Endodermal cell (in vitro differentiated cells): ENCODE measurements around the gene ODF2. TPM values are rescaled to one million over a fixed set of nuclear protein-coding genes. Genes with fewer than 3 reads are reported as not detected.

Experiments used
- DNase-seq: peaks from one replicate; pipeline ENCODE4 v3.0.0-alpha.2; 2017
- H3K27ac ChIP-seq: 2 replicates; pipeline ENCODE4 v1.5.1; 2013; ENCODE audit warnings: mild to moderate bottlenecking, low read depth, low read length, moderate library complexity
- H3K27me3 ChIP-seq: 2 replicates; pipeline ENCODE4 v1.6.1; 2013; ENCODE audit warnings: mild to moderate bottlenecking, low read length, moderate library complexity; ENCODE audit not compliant: insufficient read depth, control insufficient read depth, poor library complexity, severe bottlenecking
- H3K36me3 ChIP-seq: 2 replicates; pipeline ENCODE4 v1.7.0; 2013; ENCODE audit warnings: mild to moderate bottlenecking, low read length, moderate library complexity; ENCODE audit not compliant: control insufficient read depth, insufficient read depth
- H3K4me1 ChIP-seq: one replicate; pipeline ENCODE4 v1.7.0; 2013; ENCODE audit warnings: low read length; ENCODE audit not compliant: control insufficient read depth, insufficient read depth
- H3K4me3 ChIP-seq: 2 replicates; pipeline ENCODE4 v1.5.1; 2013; ENCODE audit warnings: mild to moderate bottlenecking, low read length, moderate library complexity
- H3K9ac ChIP-seq: 2 replicates; pipeline ENCODE4 v1.6.1; 2013; ENCODE audit warnings: mild to moderate bottlenecking, low read length, moderate library complexity; ENCODE audit not compliant: poor library complexity, severe bottlenecking; ENCODE audit errors: extremely low read depth
- H3K9me3 ChIP-seq: 2 replicates; pipeline ENCODE4 v1.6.1; 2013; ENCODE audit warnings: mild to moderate bottlenecking, low read length, moderate library complexity; ENCODE audit not compliant: control insufficient read depth
- H3K27ac Mint-ChIP-seq: 2 replicates; pipeline ENCODE4 v1.8.0; 2020; ENCODE audit warnings: mixed read lengths
- H3K27me3 Mint-ChIP-seq: 2 replicates; pipeline ENCODE4 v1.8.0; 2021; ENCODE audit warnings: mild to moderate bottlenecking, mixed read lengths; ENCODE audit not compliant: insufficient read depth
- H3K36me3 Mint-ChIP-seq: 2 replicates; pipeline ENCODE4 v1.8.0; 2020; ENCODE audit warnings: low read depth, mixed read lengths
- H3K4me1 Mint-ChIP-seq: 2 replicates; pipeline ENCODE4 v1.8.0; 2020; ENCODE audit warnings: mixed read lengths
- H3K4me3 Mint-ChIP-seq: 2 replicates; pipeline ENCODE4 v1.8.0; 2020; ENCODE audit warnings: mild to moderate bottlenecking, moderate library complexity, mixed read lengths
- H3K9me3 Mint-ChIP-seq: 2 replicates; pipeline ENCODE4 v1.8.0; 2020; ENCODE audit warnings: mild to moderate bottlenecking, mixed read lengths
- CTCF ChIP-seq: fragments of 200-600 bp; sonication (generic); conservative IDR thresholded peaks from 2 replicates; pipeline ENCODE4 v1.5.0; 2021; ENCODE audit warnings: antibody characterized with exemption, mild to moderate bottlenecking
- WGBS, 2 experiments: methylation state at CpG; one replicate each; pipeline versions ENCODE4 v1.1.5 to v1.1.7; 2013; ENCODE audit warnings: missing lambda C conversion rate in 2 of 2, mixed read lengths in 1 of 2; ENCODE audit not compliant: insufficient coverage in 1 of 2, insufficient read length in 1 of 2; 5-methylcytosine and 5-hydroxymethylcytosine counted together
- total RNA-seq, 2 donors: library from RNA; stranded (reverse); fragmentation: NEBNext Ultra II Directional in 1 of 2; extraction: Animal tissue kit (Norgen Biotek cat#: 25700) in 1 of 2; gene quantifications; 2 replicates in 1 of 2; 3 replicates in 1 of 2; pipeline ENCODE4 v1.2.1, GENCODE V29; 2021

ODF2 gene
- total RNA-seq, 2 donors from 2014 or later = 34.5 to 48.7 TPM

GRCh38 chr9:128481561-128481960 is 25.8 kb downstream of the ODF2 start:
- no peaks in the 10 kb centered on the region for H3K27me3 ChIP-seq
- Mint-ChIP-seq H3K4me1 (peaks cover 5% of the 10 kb centered on the region), H3K27ac (no peak overlapping the region), H3K27me3 (no peaks in the 10 kb centered on the region), H3K4me3 (no peak overlapping the region), H3K36me3 (peaks cover 54% of the 10 kb centered on the region), H3K9me3 (no peaks in the 10 kb centered on the region)
- TF ChIP-seq CTCF = no peak
- DNase-seq = no peak
- no peak overlapping the region for H3K4me3 ChIP-seq
- H3K9ac ChIP-seq = no peak overlapping the region
- H3K9me3 ChIP-seq = no peaks in the 10 kb centered on the region
- no peaks in the 10 kb centered on the region for H3K4me1 ChIP-seq
- WGBS, 2 experiments = 93% methylated on average over 10 of the region's 10 CpGs
- H3K36me3 ChIP-seq = peaks cover 52% of the 10 kb centered on the region
- no peak overlapping the region for H3K27ac ChIP-seq

GRCh38 chr9:128482186-128482585 is 26.4 kb downstream of the ODF2 start:
- peaks cover 54% of the 10 kb centered on the region for H3K36me3 ChIP-seq
- H3K27me3 ChIP-seq = no peaks in the 10 kb centered on the region
- no peaks in the 10 kb centered on the region for H3K27me3 Mint-ChIP-seq
- no peaks in the 10 kb centered on the region for H3K4me1 ChIP-seq
- DNase-seq = no peak
- 93 to 94% methylated on average over 5 to 7 of the region's 7 CpGs for WGBS, 2 experiments
- no peak for TF ChIP-seq CTCF
- no peak overlapping the region for H3K4me3 Mint-ChIP-seq
- H3K9me3 ChIP-seq = no peaks in the 10 kb centered on the region
- H3K27ac ChIP-seq = no peak overlapping the region
- no peak overlapping the region for H3K9ac ChIP-seq
- peaks cover 5% of the 10 kb centered on the region for H3K4me1 Mint-ChIP-seq
- peaks cover 60% of the 10 kb centered on the region for H3K36me3 Mint-ChIP-seq
- H3K4me3 ChIP-seq = no peak overlapping the region
- no peaks in the 10 kb centered on the region for H3K9me3 Mint-ChIP-seq
- no peak overlapping the region for H3K27ac Mint-ChIP-seq

GRCh38 chr9:128484686-128485413 is 29.0 kb downstream of the ODF2 start:
- Histone ChIP-seq H3K27ac (no peak overlapping the region), H3K9me3 (no peaks in the 10 kb centered on the region), H3K36me3 (peaks cover 61% of the 10 kb centered on the region), H3K9ac (no peak overlapping the region), H3K4me3 (no peak overlapping the region), H3K4me1 (no peaks in the 10 kb centered on the region), H3K27me3 (no peaks in the 10 kb centered on the region)
- 92 to 94% methylated on average over 8 to 17 of the region's 17 CpGs for WGBS, 2 experiments
- Mint-ChIP-seq H3K27me3 (no peaks in the 10 kb centered on the region), H3K36me3 (peaks cover 68% of the 10 kb centered on the region), H3K9me3 (no peaks in the 10 kb centered on the region), H3K27ac (no peak overlapping the region), H3K4me3 (no peak overlapping the region), H3K4me1 (no peaks in the 10 kb centered on the region)
- no peak for DNase-seq
- TF ChIP-seq CTCF = no peak
